Fibroblast of skin of abdomen (primary cell): Measurements from ENCODE around the gene SPRY2. TPM values are rescaled to one million over a fixed set of nuclear protein-coding genes. Genes with fewer than 3 reads are reported as not detected.
"Not testable (repeated sequence)": the region's sequence is repeated elsewhere in the genome, so short reads cannot be mapped to it uniquely, and the experiment has no call there.

ENCODE experiments used
- DNase-seq: peaks from one replicate; pipeline ENCODE4 v3.0.0-alpha.2; 2013
- polyA plus RNA-seq, 2 experiments: library from polyadenylated mRNA; unstranded; fragments of 120-200 nt; gene quantifications; one replicate each; pipeline ENCODE4 v1.2.1, GENCODE V29; 2013; ENCODE audit not compliant: insufficient read length in 2 of 2

SPRY2 gene
- 13.3 TPM for polyA plus RNA-seq (2013, experiment 1 of 2; ENCODE audit: insufficient read length)
- 14.0 TPM for polyA plus RNA-seq (2013, experiment 2 of 2; ENCODE audit: insufficient read length)

GRCh38 chr13:80341101-80341755 is at the start of gene SPRY2:
SPRY2 (minus strand) TSS chr13:80341126; CDS start chr13:80337705, 3,421 bp downstream.
- peak; percentile 96 for DNase-seq

- DNase-seq = no peak
Observed at GRCh38 chr13:80390338-80390737, 49.4 kb upstream of the SPRY2 start.

- DNase-seq = no peak
Observed at GRCh38 chr13:80389073-80390038, 48.4 kb upstream of the SPRY2 start.

- DNase-seq = no peak
Observed at GRCh38 chr13:80388506-80388905, 47.6 kb upstream of the SPRY2 start.

GRCh38 chr13:80386592-80386991 is 45.7 kb upstream of the SPRY2 start:
- DNase-seq = no peak

GRCh38 chr13:80386002-80386401 is 45.1 kb upstream of the SPRY2 start:
- DNase-seq = no peak

- no peak for DNase-seq
Observed at GRCh38 chr13:80382576-80382975, 41.6 kb upstream of the SPRY2 start.

- DNase-seq = peak; percentile 71
Observed at GRCh38 chr13:80379245-80379644, 38.3 kb upstream of the SPRY2 start.

GRCh38 chr13:80376554-80376953 is 35.6 kb upstream of the SPRY2 start:
- no peak for DNase-seq

GRCh38 chr13:80374901-80375300 is 34.0 kb upstream of the SPRY2 start:
- DNase-seq = no peak

- no peak for DNase-seq
Observed at GRCh38 chr13:80374444-80374843, 33.5 kb upstream of the SPRY2 start.

GRCh38 chr13:80371840-80372509 is 31.0 kb upstream of the SPRY2 start:
- no peak for DNase-seq

GRCh38 chr13:80367473-80367872 is 26.5 kb upstream of the SPRY2 start:
- no peak for DNase-seq

GRCh38 chr13:80363890-80364503 is 23.1 kb upstream of the SPRY2 start:
- DNase-seq = peak; percentile 36

GRCh38 chr13:80362481-80362880 is 21.6 kb upstream of the SPRY2 start:
- DNase-seq = no peak

- no peak for DNase-seq
Observed at GRCh38 chr13:80361883-80362327, 21.0 kb upstream of the SPRY2 start.

GRCh38 chr13:80361298-80361697 is 20.4 kb upstream of the SPRY2 start:
- no peak for DNase-seq

- no peak for DNase-seq
Observed at GRCh38 chr13:80360453-80360800, 19.5 kb upstream of the SPRY2 start.

GRCh38 chr13:80359778-80360452 is 19.0 kb upstream of the SPRY2 start:
- peak; percentile 20 for DNase-seq

GRCh38 chr13:80359414-80359777 is 18.5 kb upstream of the SPRY2 start:
- DNase-seq = no peak

GRCh38 chr13:80355496-80356094 is 14.7 kb upstream of the SPRY2 start:
- not testable (repeated sequence) for DNase-seq

- no peak for DNase-seq
Observed at GRCh38 chr13:80348750-80349149, 7.8 kb upstream of the SPRY2 start.
